ENCODE measurements around the gene IGFBP7. TPM values are rescaled to one million over a fixed set of nuclear protein-coding genes. Genes with fewer than 3 reads are reported as not detected.

Gene IGFBP7
- polyA plus RNA-seq: not detected

GRCh38 chr4:57109847-57110639 lies at the start of gene IGFBP7:
TSS of gene IGFBP7 (minus strand) at chr4:57110385. CDS start at chr4:57110351, 34 bp downstream.
- Mint-ChIP-seq H3K36me3 (peaks cover 2% of the 10 kb centered on the region), H3K27me3 (peaks cover 46% of the 10 kb centered on the region), H3K27ac (peak within 1 kb of the TSS in 1 of 3 donors; percentile 50), H3K9me3 (peaks cover 0 to 3% (median 0%) of the 10 kb centered on the region in 3 donors), H3K4me3 (peak within 1 kb of the TSS; percentile 63 to 94 (median 83)), H3K4me1 (peaks cover 7 to 15% (median 9%) of the 10 kb centered on the region in 3 donors)

- H3K9me3 Mint-ChIP-seq: no peaks in the 10 kb centered on the region
- H3K27ac Mint-ChIP-seq: no peak overlapping the region
- H3K27me3 Mint-ChIP-seq: peaks cover 28% of the 10 kb centered on the region
These were observed 49.7 kb upstream of the IGFBP7 start for GRCh38 chr4:57159866-57160265.

GRCh38 chr4:57158762-57159161 lies 48.6 kb upstream of the IGFBP7 start:
- Mint-ChIP-seq H3K27ac (no peak overlapping the region), H3K4me1 (peaks cover 0 to 2% (median 2%) of the 10 kb centered on the region in 3 donors), H3K36me3 (no peaks in the 10 kb centered on the region), H3K9me3 (no peaks in the 10 kb centered on the region), H3K4me3 (no peak overlapping the region), H3K27me3 (peaks cover 21% of the 10 kb centered on the region)

More at GRCh38 chr4:57159866-57160265, 49.7 kb upstream of the IGFBP7 start:
- H3K4me3 Mint-ChIP-seq: no peak overlapping the region
- no peaks in the 10 kb centered on the region for H3K36me3 Mint-ChIP-seq
- H3K4me1 Mint-ChIP-seq: peaks cover 0 to 5% (median 4%) of the 10 kb centered on the region in 3 donors

GRCh38 chr4:57158221-57158620 lies 48.0 kb upstream of the IGFBP7 start:
- no peak overlapping the region for H3K27ac Mint-ChIP-seq
- no peaks in the 10 kb centered on the region for H3K4me1 Mint-ChIP-seq
- H3K4me3 Mint-ChIP-seq: no peak overlapping the region
- H3K9me3 Mint-ChIP-seq: no peaks in the 10 kb centered on the region
- H3K27me3 Mint-ChIP-seq: peaks cover 21% of the 10 kb centered on the region
- H3K36me3 Mint-ChIP-seq: no peaks in the 10 kb centered on the region

- H3K27me3 Mint-ChIP-seq: peaks cover 21% of the 10 kb centered on the region
- H3K9me3 Mint-ChIP-seq: no peaks in the 10 kb centered on the region
- H3K27ac Mint-ChIP-seq: no peak overlapping the region
- H3K4me1 Mint-ChIP-seq: no peaks in the 10 kb centered on the region
- no peak overlapping the region for H3K4me3 Mint-ChIP-seq
- no peaks in the 10 kb centered on the region for H3K36me3 Mint-ChIP-seq
These were observed 47.5 kb upstream of the IGFBP7 start for GRCh38 chr4:57157596-57158137.

DNA sequence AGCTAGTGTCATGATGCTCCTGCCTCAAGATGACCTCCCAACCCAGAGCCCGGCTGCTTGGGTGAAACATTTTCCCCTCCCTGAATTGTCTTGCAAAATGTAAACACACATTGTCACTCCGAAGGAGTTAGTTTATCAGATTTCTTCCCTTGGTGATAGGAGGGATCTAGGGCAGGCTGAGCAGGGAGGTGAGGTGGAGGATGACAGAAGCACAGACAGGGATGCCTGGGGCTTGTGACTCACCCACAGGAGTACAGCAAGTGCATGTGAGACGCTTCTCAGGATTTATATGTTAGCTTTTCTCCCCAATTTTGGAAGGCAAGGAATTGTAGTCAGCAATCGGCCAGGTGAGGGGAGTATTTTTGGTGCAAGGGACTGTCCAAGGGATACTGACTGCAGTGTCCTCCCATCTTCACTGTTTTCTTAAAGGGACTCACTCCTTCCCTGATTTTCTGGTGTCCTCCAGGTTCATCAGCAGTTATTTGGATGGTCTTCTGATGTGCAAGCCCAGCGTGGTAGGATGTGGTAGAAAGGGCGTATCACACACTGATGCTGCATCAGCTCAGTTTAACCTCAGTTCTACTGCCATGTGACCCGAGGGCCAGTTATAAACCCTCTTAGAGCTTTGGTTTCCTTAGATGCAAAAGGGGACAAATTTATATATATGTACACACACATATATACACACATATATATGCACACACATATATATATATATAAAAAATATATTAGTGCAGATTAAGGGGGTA lies 46.2 kb upstream of the IGFBP7 start:
- Mint-ChIP-seq H3K27ac (peak overlapping the region in 1 of 3 donors; percentile 77), H3K36me3 (no peaks in the 10 kb centered on the region), H3K4me3 (no peak overlapping the region), H3K9me3 (no peaks in the 10 kb centered on the region), H3K27me3 (peaks cover 19% of the 10 kb centered on the region), H3K4me1 (no peaks in the 10 kb centered on the region)

GRCh38 chr4:57154926-57155325 lies 44.7 kb upstream of the IGFBP7 start:
- H3K9me3 Mint-ChIP-seq: no peaks in the 10 kb centered on the region
- no peak overlapping the region for H3K27ac Mint-ChIP-seq
- peaks cover 17% of the 10 kb centered on the region for H3K27me3 Mint-ChIP-seq
- no peak overlapping the region for H3K4me3 Mint-ChIP-seq
- H3K4me1 Mint-ChIP-seq: no peaks in the 10 kb centered on the region
- no peaks in the 10 kb centered on the region for H3K36me3 Mint-ChIP-seq

GRCh38 chr4:57154191-57154590 lies 44.0 kb upstream of the IGFBP7 start:
- H3K27me3 Mint-ChIP-seq: peaks cover 17% of the 10 kb centered on the region
- H3K4me3 Mint-ChIP-seq: no peak overlapping the region
- no peak overlapping the region for H3K27ac Mint-ChIP-seq
- H3K36me3 Mint-ChIP-seq: no peaks in the 10 kb centered on the region
- H3K9me3 Mint-ChIP-seq: no peaks in the 10 kb centered on the region
- H3K4me1 Mint-ChIP-seq: no peaks in the 10 kb centered on the region

GRCh38 chr4:57153207-57153606 lies 43.0 kb upstream of the IGFBP7 start:
- peaks cover under 1% of the 10 kb centered on the region for H3K36me3 Mint-ChIP-seq
- peak overlapping the region in 1 of 4 donors; percentile 32 for H3K4me3 Mint-ChIP-seq
- H3K4me1 Mint-ChIP-seq: no peaks in the 10 kb centered on the region
- H3K27me3 Mint-ChIP-seq: peaks cover 15% of the 10 kb centered on the region
- H3K9me3 Mint-ChIP-seq: no peaks in the 10 kb centered on the region
- no peak overlapping the region for H3K27ac Mint-ChIP-seq

- H3K27me3 Mint-ChIP-seq: peaks cover 6% of the 10 kb centered on the region
- peaks cover 1% of the 10 kb centered on the region for H3K36me3 Mint-ChIP-seq
- H3K4me1 Mint-ChIP-seq: no peaks in the 10 kb centered on the region
These were observed 41.3 kb upstream of the IGFBP7 start for GRCh38 chr4:57151481-57151880.

GRCh38 chr4:57149833-57150232 lies 39.6 kb upstream of the IGFBP7 start:
- Mint-ChIP-seq H3K4me1 (no peaks in the 10 kb centered on the region), H3K27me3 (no peaks in the 10 kb centered on the region), H3K36me3 (peaks cover 1% of the 10 kb centered on the region), H3K4me3 (no peak overlapping the region), H3K27ac (no peak overlapping the region), H3K9me3 (peaks cover 0 to 2% (median 1%) of the 10 kb centered on the region in 3 donors)

More at GRCh38 chr4:57151481-57151880, 41.3 kb upstream of the IGFBP7 start:
- H3K27ac Mint-ChIP-seq: no peak overlapping the region
- H3K4me3 Mint-ChIP-seq: no peak overlapping the region
- H3K9me3 Mint-ChIP-seq: peaks cover 0 to 1% (median 0%) of the 10 kb centered on the region in 3 donors

DNA sequence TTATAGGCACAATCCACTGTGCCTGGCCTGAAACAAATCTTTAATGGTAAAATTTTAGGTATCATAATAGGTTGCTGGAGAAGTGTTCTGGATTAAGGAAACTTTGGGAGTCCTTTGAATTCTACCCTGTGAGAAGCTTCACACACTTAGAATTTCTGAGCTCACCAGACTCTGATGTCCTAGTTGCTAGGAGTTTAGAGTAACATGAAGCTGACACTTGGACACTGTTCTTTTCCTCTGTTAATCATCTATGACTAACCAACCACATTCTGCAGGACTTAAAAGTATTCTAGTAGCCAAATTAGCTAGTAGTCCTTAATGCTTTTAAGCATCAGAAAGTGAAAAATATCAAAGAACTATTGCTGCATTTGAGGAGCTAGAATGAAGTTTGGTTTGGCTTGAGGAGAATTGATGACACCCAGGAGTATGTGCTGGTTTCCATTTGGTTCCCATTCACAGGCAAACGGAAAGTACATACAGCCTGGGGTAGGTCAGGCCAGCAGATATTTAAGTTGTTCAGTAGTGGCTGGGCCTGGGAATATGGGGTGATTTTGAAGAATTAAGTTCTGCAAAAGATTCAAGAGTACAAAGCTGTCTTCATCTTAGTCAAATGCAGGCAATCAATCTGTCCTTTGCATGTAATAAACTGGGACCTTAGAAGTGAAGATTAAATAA lies 38.8 kb upstream of the IGFBP7 start:
- no peaks in the 10 kb centered on the region for H3K27me3 Mint-ChIP-seq
- H3K27ac Mint-ChIP-seq: no peak overlapping the region
- peaks cover 1% of the 10 kb centered on the region for H3K36me3 Mint-ChIP-seq
- H3K4me1 Mint-ChIP-seq: no peaks in the 10 kb centered on the region
- H3K9me3 Mint-ChIP-seq: peaks cover 0 to 2% (median 1%) of the 10 kb centered on the region in 3 donors
- H3K4me3 Mint-ChIP-seq: no peak overlapping the region

DNA sequence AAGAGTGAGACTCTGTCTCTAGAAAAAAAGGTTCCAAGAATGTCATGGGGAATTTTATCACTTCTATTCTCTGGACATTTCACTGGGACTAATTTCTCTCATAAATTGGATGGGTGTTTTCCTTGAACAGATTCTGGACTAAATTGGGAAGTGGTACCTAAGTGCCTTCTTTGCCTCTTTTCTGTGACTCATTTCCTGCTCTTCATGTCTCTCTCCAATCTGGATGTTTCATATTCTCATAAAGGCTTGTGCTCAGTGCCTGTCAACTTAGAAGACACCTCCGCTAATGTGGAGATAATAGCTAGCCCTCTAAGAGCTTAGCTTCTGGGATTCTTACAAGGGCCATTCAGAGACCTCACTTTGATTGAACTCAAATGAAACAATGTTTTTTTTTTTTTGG lies 38.0 kb upstream of the IGFBP7 start:
- Mint-ChIP-seq H3K4me3 (no peak overlapping the region), H3K27ac (no peak overlapping the region), H3K9me3 (peaks cover 0 to 2% (median 1%) of the 10 kb centered on the region in 3 donors), H3K36me3 (peaks cover 1% of the 10 kb centered on the region), H3K4me1 (no peaks in the 10 kb centered on the region), H3K27me3 (no peaks in the 10 kb centered on the region)

DNA sequence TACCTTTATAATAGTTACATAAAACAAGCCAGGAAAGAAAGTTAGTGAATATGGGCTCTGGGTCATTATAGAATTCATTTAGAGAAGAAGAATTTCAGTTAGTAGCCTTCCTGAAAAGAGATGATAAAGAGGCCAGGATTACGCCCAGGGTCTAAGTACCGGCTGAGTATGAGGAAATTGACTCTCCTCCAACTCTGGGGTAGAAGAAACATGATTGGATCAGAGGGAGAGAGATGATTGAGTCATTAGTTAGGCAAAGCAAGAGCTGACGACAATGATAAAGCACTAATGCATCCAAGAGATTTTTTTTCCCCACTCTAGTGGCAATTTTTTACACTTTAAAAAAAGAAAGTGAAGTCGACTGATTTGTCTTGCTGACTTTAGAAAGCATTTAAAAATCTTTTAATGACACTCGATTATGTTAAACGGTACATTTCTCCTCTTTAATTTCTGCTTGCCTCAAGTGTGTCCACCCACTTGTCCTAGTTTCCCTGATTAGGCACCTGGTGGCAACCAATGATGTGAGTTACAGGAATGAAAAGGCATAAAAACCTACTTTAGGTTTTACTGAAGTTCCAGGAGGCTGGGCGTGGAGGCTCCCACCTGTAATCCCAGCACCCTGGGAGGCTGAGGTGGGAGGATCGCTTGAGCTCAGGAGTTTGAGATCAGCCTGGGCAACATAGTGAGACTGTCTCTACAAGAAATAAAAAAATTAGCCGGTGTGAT lies 37.3 kb upstream of the IGFBP7 start:
- no peak overlapping the region for H3K4me3 Mint-ChIP-seq
- H3K9me3 Mint-ChIP-seq: peaks cover 0 to 2% (median 2%) of the 10 kb centered on the region in 3 donors
- peaks cover 1% of the 10 kb centered on the region for H3K36me3 Mint-ChIP-seq
- no peaks in the 10 kb centered on the region for H3K4me1 Mint-ChIP-seq
- no peak overlapping the region for H3K27ac Mint-ChIP-seq
- no peaks in the 10 kb centered on the region for H3K27me3 Mint-ChIP-seq
